ACC112 (cell line): Measurements from ENCODE around the gene TTC7B.

Experiments
- H2AFZ ChIP-seq: fragments of 200-600 bp; sonication (generic); one replicate; pipeline ENCODE4 v1.6.0; 2017; ENCODE audit warnings: antibody characterized with exemption, low read length; ENCODE audit not compliant: unreplicated experiment
- H3K27ac ChIP-seq: fragments of 200-600 bp; sonication (generic); 2 replicates; pipeline ENCODE4 v1.5.1; 2014; ENCODE audit warnings: low read depth, mild to moderate bottlenecking, antibody characterized with exemption, low read length, moderate library complexity
- H3K27me3 ChIP-seq: fragments of 200-600 bp; sonication (generic); 2 replicates; pipeline ENCODE4 v1.6.1; 2014; ENCODE audit warnings: mild to moderate bottlenecking, antibody characterized with exemption, low read length, moderate library complexity, mixed read lengths; ENCODE audit not compliant: insufficient read depth
- H3K36me3 ChIP-seq: fragments of 200-600 bp; sonication (generic); 2 replicates; pipeline ENCODE4 v1.6.1; 2016; ENCODE audit warnings: mild to moderate bottlenecking, antibody characterized with exemption, low read length, moderate library complexity, mixed read lengths; ENCODE audit not compliant: insufficient read depth
- H3K4me1 ChIP-seq: fragments of 200-600 bp; sonication (generic); one replicate; pipeline ENCODE4 v1.6.1; 2016; ENCODE audit warnings: low read length, mixed read lengths; ENCODE audit not compliant: insufficient read depth, unreplicated experiment, control insufficient read depth
- H3K4me3 ChIP-seq: fragments of 200-600 bp; sonication (generic); 2 replicates; pipeline ENCODE4 v1.5.1; 2014; ENCODE audit warnings: mild to moderate bottlenecking, low read depth, low read length
- H3K79me2 ChIP-seq: fragments of 200-600 bp; sonication (generic); one replicate; pipeline ENCODE4 v1.6.0; 2016; ENCODE audit warnings: low read length; ENCODE audit not compliant: control insufficient read depth, unreplicated experiment, insufficient read depth

TTC7B gene

DNA sequence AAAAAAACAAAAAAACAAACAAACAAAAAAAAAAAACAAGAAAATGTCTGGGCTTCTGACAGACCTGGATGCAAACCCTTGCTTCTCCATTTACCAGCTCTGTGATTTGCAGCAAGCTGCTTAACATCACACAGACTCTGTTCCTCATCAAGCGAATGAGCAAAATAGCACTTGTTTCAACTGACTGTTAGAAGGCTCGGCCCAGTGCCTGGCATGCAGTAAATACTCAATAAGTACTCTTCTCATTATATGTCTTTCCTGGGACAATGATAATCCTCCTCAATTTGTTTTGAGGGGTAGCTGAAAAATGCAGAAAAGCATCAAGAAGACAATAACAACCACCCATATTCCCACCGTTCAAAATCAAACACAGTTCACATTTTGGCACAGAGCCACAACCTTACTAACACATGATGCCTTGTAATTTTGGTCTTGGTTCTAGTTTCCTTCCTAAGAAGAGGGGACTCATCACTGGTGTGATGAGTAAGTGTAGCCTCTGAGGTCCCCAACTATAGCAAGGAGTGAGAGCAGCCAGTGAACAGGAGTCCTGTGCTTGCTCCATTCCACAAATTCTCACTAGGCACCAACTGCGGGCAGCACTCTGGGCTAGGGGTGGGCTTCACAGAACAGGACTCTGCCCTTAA is 60.4 kb downstream of the TTC7B start:
- Histone ChIP-seq H2AFZ (no peak overlapping the region), H3K27ac (no peak overlapping the region), H3K36me3 (no peaks in the 10 kb centered on the region), H3K4me3 (no peak overlapping the region), H3K4me1 (peaks cover 11% of the 10 kb centered on the region), H3K79me2 (no peaks in the 10 kb centered on the region), H3K27me3 (no peaks in the 10 kb centered on the region)

DNA sequence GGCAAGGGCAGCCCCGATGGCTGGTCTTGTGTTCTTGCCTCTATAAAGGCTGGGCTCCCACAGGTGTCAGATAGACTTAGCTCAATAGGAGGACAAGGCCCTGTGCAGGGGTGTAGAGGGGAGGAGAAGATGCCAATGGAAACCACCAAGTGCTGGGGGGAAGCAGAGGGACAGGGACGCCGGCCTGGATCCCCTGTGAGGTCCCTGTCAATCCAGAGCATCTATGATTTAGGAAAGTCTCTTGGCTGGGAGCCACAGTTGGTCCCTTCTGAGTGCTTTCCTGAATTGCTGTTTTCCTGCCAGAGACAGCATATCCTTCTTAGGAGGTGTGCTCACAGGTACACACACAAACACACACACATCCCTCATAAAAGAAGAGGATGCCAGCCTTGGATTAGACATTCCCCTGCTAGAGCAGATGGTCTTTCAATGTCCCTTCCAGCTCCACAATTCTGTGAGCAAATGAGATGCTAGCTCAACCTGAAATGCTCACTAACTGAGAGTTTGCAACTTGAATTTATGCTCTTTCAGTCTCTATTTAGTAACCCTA is 62.7 kb downstream of the TTC7B start:
- H3K27ac ChIP-seq, result no peak overlapping the region
- no peaks in the 10 kb centered on the region for H3K4me1 ChIP-seq
- H3K79me2 ChIP-seq, result no peaks in the 10 kb centered on the region
- H2AFZ ChIP-seq, result no peak overlapping the region
- H3K4me3 ChIP-seq, result no peak overlapping the region
- peaks cover 3% of the 10 kb centered on the region; the same call in 1 of the 2 replicates for H3K36me3 ChIP-seq
- H3K27me3 ChIP-seq, result no peaks in the 10 kb centered on the region

DNA sequence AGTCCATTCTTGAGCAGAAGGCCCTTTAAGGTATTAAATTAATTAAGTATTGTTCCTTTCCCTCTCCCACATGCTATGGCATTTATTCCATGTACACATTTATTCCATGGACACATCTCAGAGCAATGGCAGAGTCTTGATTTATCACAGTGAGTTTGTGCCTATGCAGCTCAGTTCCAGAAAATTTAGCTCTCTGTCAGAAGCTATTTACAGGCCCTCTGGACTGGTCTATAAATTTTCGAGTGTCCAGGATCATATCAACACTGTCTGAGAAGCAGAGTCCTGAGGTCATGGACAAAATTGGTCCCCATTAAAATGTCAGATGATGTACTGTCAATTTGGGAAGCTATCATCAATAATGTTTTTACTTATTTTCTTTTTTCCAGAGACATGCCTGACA is 65.5 kb downstream of the TTC7B start:
- Histone ChIP-seq H2AFZ (no peak overlapping the region), H3K27ac (no peak overlapping the region), H3K4me1 (no peaks in the 10 kb centered on the region), H3K36me3 (peaks cover 3% of the 10 kb centered on the region; the same call in 1 of the 2 replicates), H3K4me3 (no peak overlapping the region), H3K79me2 (no peaks in the 10 kb centered on the region), H3K27me3 (no peaks in the 10 kb centered on the region)

DNA sequence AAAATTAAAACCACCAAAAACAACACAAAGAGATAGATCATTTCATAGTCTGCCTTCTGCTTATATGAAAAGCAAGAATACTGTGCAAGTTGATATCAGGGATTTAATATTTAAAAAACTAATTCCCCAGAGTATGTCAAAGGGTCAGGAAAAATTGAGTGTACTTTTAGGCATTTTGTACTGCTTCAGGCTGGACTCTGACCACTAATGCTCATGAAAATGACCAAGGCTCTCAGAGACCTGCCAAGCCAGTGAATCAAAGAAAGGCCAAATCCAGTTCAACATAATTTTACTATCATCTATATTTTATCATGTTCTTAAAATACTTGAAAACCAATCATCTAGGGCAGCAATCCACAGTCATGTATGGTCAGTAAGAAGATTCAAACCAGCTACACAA is 66.0 kb downstream of the TTC7B start:
- no peaks in the 10 kb centered on the region for H3K27me3 ChIP-seq
- no peak overlapping the region for H3K27ac ChIP-seq
- no peak overlapping the region for H3K4me3 ChIP-seq
- H3K36me3 ChIP-seq, result peaks cover 3% of the 10 kb centered on the region; the same call in 1 of the 2 replicates
- no peak overlapping the region for H2AFZ ChIP-seq
- H3K79me2 ChIP-seq, result no peaks in the 10 kb centered on the region
- H3K4me1 ChIP-seq, result no peaks in the 10 kb centered on the region

DNA sequence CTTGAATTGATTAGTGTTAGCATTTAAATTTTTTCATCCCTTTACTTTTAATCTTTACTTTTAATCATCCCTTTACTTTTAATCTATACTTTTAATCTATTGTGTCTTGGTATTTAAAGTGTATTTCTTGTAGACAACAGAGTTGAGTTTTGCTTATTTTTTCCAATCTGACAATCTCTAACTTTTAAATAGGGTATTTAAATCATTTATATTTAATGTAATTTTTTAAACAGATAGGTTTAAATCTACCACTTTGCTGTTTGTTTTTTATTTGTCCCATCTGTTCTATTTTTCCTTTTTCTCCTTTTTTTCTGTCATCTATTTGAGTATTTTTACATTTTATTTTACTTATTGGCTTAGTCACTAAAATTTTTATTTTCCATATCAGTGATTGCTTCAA is 68.3 kb downstream of the TTC7B start:
- Histone ChIP-seq H3K27me3 (no peaks in the 10 kb centered on the region), H3K27ac (no peak overlapping the region), H3K79me2 (no peaks in the 10 kb centered on the region), H2AFZ (no peak overlapping the region), H3K36me3 (peaks cover 3% of the 10 kb centered on the region; the same call in 1 of the 2 replicates), H3K4me3 (no peak overlapping the region), H3K4me1 (no peaks in the 10 kb centered on the region)

- H3K79me2 ChIP-seq, result no peaks in the 10 kb centered on the region
- H3K4me1 ChIP-seq, result no peaks in the 10 kb centered on the region
- no peak overlapping the region for H2AFZ ChIP-seq
- H3K27me3 ChIP-seq, result no peaks in the 10 kb centered on the region
- H3K4me3 ChIP-seq, result no peak overlapping the region
- H3K36me3 ChIP-seq, result no peaks in the 10 kb centered on the region; the same call in 1 of the 2 replicates
- H3K27ac ChIP-seq, result no peak overlapping the region
Measured at GRCh38 chr14:90743826-90744225, 72.4 kb downstream of the TTC7B start.

- Histone ChIP-seq H3K27ac (no peak overlapping the region), H3K36me3 (no peaks in the 10 kb centered on the region), H3K27me3 (no peaks in the 10 kb centered on the region), H3K4me3 (no peak overlapping the region), H3K4me1 (no peaks in the 10 kb centered on the region), H3K79me2 (no peaks in the 10 kb centered on the region), H2AFZ (no peak overlapping the region)
Measured at GRCh38 chr14:90743425-90743824, 72.8 kb downstream of the TTC7B start.

DNA sequence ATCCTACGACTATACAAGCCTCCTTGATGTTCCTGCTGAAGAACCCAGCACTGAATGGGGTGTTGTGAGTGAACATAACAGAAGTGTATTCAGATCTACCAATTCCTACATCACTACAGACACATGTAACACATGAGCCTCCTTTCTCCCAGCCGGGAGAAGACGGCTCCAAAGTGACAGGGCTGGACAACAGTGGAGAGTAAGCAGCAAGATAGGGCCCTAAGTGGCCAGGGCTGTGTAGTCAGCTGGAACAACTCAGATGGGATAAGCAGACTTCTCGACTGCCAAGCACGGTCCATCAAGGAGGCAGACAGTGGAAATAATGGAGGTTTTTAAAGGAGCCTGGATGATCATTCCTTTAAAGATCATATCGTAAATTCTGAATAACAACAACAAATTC is 73.5 kb downstream of the TTC7B start:
- Histone ChIP-seq H3K4me1 (no peaks in the 10 kb centered on the region), H3K36me3 (no peaks in the 10 kb centered on the region), H3K27ac (no peak overlapping the region), H3K4me3 (no peak overlapping the region), H3K27me3 (no peaks in the 10 kb centered on the region), H3K79me2 (no peaks in the 10 kb centered on the region), H2AFZ (no peak overlapping the region)

- Histone ChIP-seq H3K36me3 (no peaks in the 10 kb centered on the region), H2AFZ (no peak overlapping the region), H3K79me2 (no peaks in the 10 kb centered on the region), H3K27ac (no peak overlapping the region), H3K4me1 (no peaks in the 10 kb centered on the region), H3K27me3 (no peaks in the 10 kb centered on the region), H3K4me3 (no peak overlapping the region)
Measured at GRCh38 chr14:90742252-90742651, 74.0 kb downstream of the TTC7B start.

DNA sequence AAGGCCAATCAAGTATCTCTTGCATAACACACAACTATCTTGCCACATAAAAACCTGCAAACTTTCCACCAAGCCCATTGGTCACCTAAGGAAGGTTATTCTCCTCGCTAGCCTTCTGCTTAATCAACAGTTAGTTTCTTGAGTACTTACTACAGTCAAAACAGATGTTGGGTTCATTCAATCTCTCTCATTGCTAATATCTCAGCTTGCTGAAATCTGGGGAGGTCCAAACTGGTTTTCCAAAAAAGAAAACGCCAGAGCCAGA is 74.6 kb downstream of the TTC7B start:
- Histone ChIP-seq H3K36me3 (no peaks in the 10 kb centered on the region), H3K27me3 (no peaks in the 10 kb centered on the region), H3K27ac (no peak overlapping the region), H3K4me3 (no peak overlapping the region), H3K79me2 (no peaks in the 10 kb centered on the region), H2AFZ (no peak overlapping the region), H3K4me1 (no peaks in the 10 kb centered on the region)

DNA sequence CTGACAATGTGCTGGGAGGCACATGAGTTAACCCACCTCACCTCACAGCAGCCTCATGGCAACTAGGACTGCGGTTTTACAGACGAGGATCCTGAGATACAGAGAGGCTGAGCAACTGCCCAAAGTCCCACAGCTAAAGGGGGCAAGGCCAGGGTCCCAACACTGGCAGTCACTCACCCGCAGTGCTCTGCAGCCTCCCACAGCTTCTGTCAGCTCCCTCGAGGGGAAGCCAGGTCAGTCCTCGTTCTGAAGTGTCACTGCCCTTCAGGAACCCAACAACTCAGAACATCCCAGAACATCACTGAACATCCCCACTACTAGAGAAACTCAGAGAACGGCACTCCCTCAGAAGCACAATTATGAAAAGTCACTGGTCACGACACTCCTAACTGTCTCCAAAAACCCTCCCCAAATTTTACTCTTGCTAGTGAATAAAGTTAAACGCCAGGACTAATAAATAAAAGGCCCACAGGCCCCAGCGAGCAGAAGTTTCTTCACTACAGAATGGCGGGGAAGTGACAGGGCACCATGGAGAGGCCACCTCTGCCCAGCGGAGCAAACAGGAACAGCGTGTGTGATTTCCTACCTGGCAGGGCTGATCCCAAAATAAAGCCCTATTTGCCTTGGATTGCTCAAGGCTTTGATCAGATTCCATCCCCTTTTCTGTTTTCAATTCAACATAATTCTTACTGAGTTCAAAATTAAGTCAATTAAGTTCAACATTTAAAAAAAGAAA is 75.1 kb downstream of the TTC7B start:
- Histone ChIP-seq H3K79me2 (no peaks in the 10 kb centered on the region), H3K27ac (no peak overlapping the region), H3K4me3 (no peak overlapping the region), H3K4me1 (no peaks in the 10 kb centered on the region), H3K27me3 (no peaks in the 10 kb centered on the region), H2AFZ (no peak overlapping the region), H3K36me3 (no peaks in the 10 kb centered on the region)
